GM12878 (cell line): ENCODE measurements around the gene FHOD3. TPM values are rescaled to one million over a fixed set of nuclear protein-coding genes. Genes with fewer than 3 reads are reported as not detected.

Source experiments
- ATAC-seq: fragments of 200-7000 bp; cut with Tn5 transposase; 3 replicates; pipeline ENCODE4 v1.9.1; 2020; ENCODE audit warnings: mild to moderate bottlenecking, moderate library complexity
- BruUV-seq: library from RNA; stranded (reverse); fragments of 400-500 nt; replicated peaks from 2 replicates; lab custom pipeline; 2021; lab: Mats Ljungman, UMichigan
- CTCF ChIA-PET: fragments of 300-600 bp; sonication (Branson Sonifier 250); formaldehyde crosslinking; extraction: SDS; loops from one replicate; lab custom pipeline; 2021; ENCODE audit warnings: inconsistent platforms; lab: Yijun Ruan, JAX
- POLR2A ChIA-PET: fragments of 350-600 bp; formaldehyde crosslinking; extraction: SDS; loops from one replicate; lab custom pipeline; 2021; ENCODE audit warnings: inconsistent platforms; lab: Charles Lee
- RAD21 ChIA-PET: fragments of 300-600 bp; sonication (Branson Sonifier 250); formaldehyde crosslinking; loops from one replicate; lab custom pipeline; 2023; ENCODE audit warnings: antibody characterized with exemption; ENCODE audit not compliant: unreplicated experiment; lab: Charles Lee
- SMC1A ChIA-PET: fragments of 300-600 bp; sonication (Branson Sonifier 250); formaldehyde crosslinking; loops from one replicate; lab custom pipeline; 2023; ENCODE audit not compliant: unreplicated experiment, uncharacterized antibody; lab: Charles Lee
- DNase-seq: peaks from one replicate; pipeline ENCODE4 v3.0.0-alpha.2; 2011; ENCODE audit warnings: low read depth, low spot score
- FAIRE-seq: peaks from 3 replicates; lab custom pipeline; 2011; peaks lifted over from hg19 to GRCh38; lab: Jason Lieb, UNC
- H2AFZ ChIP-seq: 2 replicates; pipeline ENCODE4 v1.6.0; 2011; ENCODE audit warnings: low read depth, low read length, control low read depth; ENCODE audit not compliant: control insufficient read depth
- H3K27ac ChIP-seq: 2 replicates; pipeline ENCODE4 v1.5.1; 2011; ENCODE audit warnings: control low read depth; ENCODE audit not compliant: control insufficient read depth, insufficient read depth
- H3K27me3 ChIP-seq, 2 experiments: replicated peaks in 1 of 2; 2 replicates each; pipeline versions ENCODE4 v1.6.0 to v1.6.1; 2011; ENCODE audit warnings: low read length in 1 of 2; ENCODE audit not compliant: control insufficient read depth in 2 of 2, insufficient read depth in 2 of 2
- H3K36me3 ChIP-seq, 2 experiments: 2 replicates each; pipeline ENCODE4 v1.5.1; 2011; ENCODE audit warnings: low read length in 1 of 2; ENCODE audit not compliant: control insufficient read depth in 2 of 2, insufficient read depth in 2 of 2
- H3K4me1 ChIP-seq: 2 replicates; pipeline ENCODE4 v1.6.1; 2011; ENCODE audit warnings: mild to moderate bottlenecking, low read length, moderate library complexity, mixed read lengths; ENCODE audit not compliant: control insufficient read depth, insufficient read depth
- H3K4me2 ChIP-seq: 2 replicates; pipeline ENCODE4 v1.6.0; 2011; ENCODE audit warnings: control low read depth; ENCODE audit not compliant: control insufficient read depth, insufficient read depth
- H3K4me3 ChIP-seq: fragments of 200-600 bp; sonication (generic); 2 replicates; pipeline ENCODE4 v1.5.1; 2016
- H3K79me2 ChIP-seq: 2 replicates; pipeline ENCODE4 v1.6.0; 2011; ENCODE audit warnings: low read length; ENCODE audit not compliant: control insufficient read depth, insufficient read depth
- H3K9ac ChIP-seq: 2 replicates; pipeline ENCODE4 v1.8.0; 2011; ENCODE audit warnings: low read length, control low read depth, mixed read lengths; ENCODE audit not compliant: control insufficient read depth, insufficient read depth
- H3K9me3 ChIP-seq: replicated peaks from 3 replicates; pipeline ENCODE4 v1.5.1; 2011; ENCODE audit warnings: mild to moderate bottlenecking, low read length; ENCODE audit not compliant: control insufficient read depth, insufficient read depth
- H4K20me1 ChIP-seq: 2 replicates; pipeline ENCODE4 v1.6.0; 2011; ENCODE audit not compliant: control insufficient read depth, insufficient read depth
- IKZF1 ChIP-seq: fragments of 450-650 bp; conservative IDR thresholded peaks from 2 replicates; pipeline ENCODE4 v1.6.1; 2017; ENCODE audit warnings: antibody characterized with exemption, mild to moderate bottlenecking
- SMAD1 ChIP-seq: fragments of 450-650 bp; IDR thresholded peaks from 2 replicates; pipeline ENCODE4 v1.6.1; 2018; ENCODE audit warnings: mild to moderate bottlenecking, low read depth; ENCODE audit not compliant: partially characterized antibody
- ZNF217 ChIP-seq: fragments of 450-650 bp; IDR thresholded peaks from 2 replicates; pipeline ENCODE4 v1.6.1; 2017; ENCODE audit warnings: antibody characterized with exemption, mild to moderate bottlenecking
- WGBS: methylation state at CpG from one replicate; pipeline ENCODE4 v1.1.6; 2016; ENCODE audit warnings: low lambda C conversion rate; ENCODE audit not compliant: insufficient replicate concordance, insufficient coverage; ENCODE audit errors: missing lambda C conversion rate; 5-methylcytosine and 5-hydroxymethylcytosine counted together
- in situ Hi-C: fragments of 300-500 bp; cut with MboI; formaldehyde crosslinking; loops from 9 replicates; pipeline ENCODE4 v1.14.3; 2018; ENCODE audit warnings: mixed read lengths
- intact Hi-C: fragments of 100-400 bp; cut with micrococcal nuclease; formaldehyde crosslinking; loops from one replicate; pipeline ENCODE4 v1.14.2; 2022; ENCODE audit not compliant: unreplicated experiment
- polyA plus RNA-seq, 11 experiments: library from polyadenylated mRNA; depleted of rRNA in 4 of 11; unstranded in 6 of 11; stranded (reverse) in 5 of 11; fragments of >200 nt; fragmentation: Nextera tagmentation in 4 of 11; fragmentation: Illumina TruSeq in 1 of 11; extraction: Ambion mirVana in 4 of 11; extraction: Trizol in 1 of 11; gene quantifications; 1 replicate in 1 of 11; 2 replicates in 10 of 11; pipeline versions ENCODE4 v1.2.1 to v1.2.3, GENCODE V29; 2011 to 2016; ENCODE audit warnings: inconsistent platforms in 2 of 11, missing spikeins in 2 of 11, low read depth in 1 of 11
- total RNA-seq, 4 experiments: library from RNA; depleted of rRNA in 3 of 4; stranded (reverse); fragments of >200 nt in 3 of 4; fragmentation: Illumina TruSeq in 1 of 4; extraction: Trizol in 1 of 4; gene quantifications; 2 replicates each; pipeline versions ENCODE4 v1.2.1 to v1.2.3, GENCODE V29; 2013 to 2021
- TF ChIP-seq, protein P1 (sequence below): IDR thresholded peaks from 2 replicates; pipeline ENCODE4 v1.6.1; 2011; ENCODE audit warnings: borderline replicate concordance, low read depth, mild to moderate bottlenecking, moderate library complexity, low read length; ENCODE audit not compliant: insufficient read depth, poor library complexity, severe bottlenecking
- TF ChIP-seq, protein P2 (sequence below): IDR thresholded peaks from 2 replicates; pipeline ENCODE4 v1.6.1; 2012; ENCODE audit warnings: mild to moderate bottlenecking, low read depth, low read length

Gene FHOD3
- total and polyA plus RNA-seq, 10 of the 15 experiments (the other 5 are each of a cell fraction or from before 2014, with no cell fraction given): 0.77 to 26.7 (median 10.4) TPM

DNA sequence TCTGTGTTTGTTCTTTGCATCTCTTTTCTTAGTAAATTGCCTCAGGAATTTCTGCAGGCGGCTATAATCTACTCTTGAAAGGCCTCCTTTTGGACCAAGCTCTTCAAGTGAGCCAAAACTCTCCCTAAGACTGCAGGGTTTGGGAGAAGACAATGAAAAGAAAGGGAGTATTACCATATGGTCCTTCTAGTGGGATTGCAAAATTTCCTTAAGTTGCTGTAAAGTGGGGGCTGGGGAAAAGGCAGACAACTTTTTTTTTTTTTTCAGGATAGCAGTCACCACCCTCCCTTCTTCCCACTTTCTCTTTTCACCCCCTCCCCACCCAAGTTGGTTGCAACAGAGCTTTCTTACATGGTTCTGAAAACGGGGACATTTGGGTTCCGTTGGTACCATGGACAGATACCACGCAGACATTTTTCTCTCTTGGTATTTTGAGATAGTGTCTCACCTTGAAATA, 183.7 kb downstream of the FHOD3 start:
- H3K79me2 ChIP-seq: no peaks in the 10 kb centered on the region
- intact Hi-C loops: loop anchor here (5.0 kb wide), 1 partner anchor 51 kb away; no protein-coding TSS in a partner anchor
- H3K9ac ChIP-seq: no peak overlapping the region
- H4K20me1 ChIP-seq: 0 out of 2 replicates have a peak, but pooled peaks cover 2% of the 10 kb centered on the region
- H3K4me3 ChIP-seq: no peak overlapping the region
- H3K27ac ChIP-seq: no peak overlapping the region
- in situ Hi-C loops: no loop called here
- no peak overlapping the region for H3K4me2 ChIP-seq
- ATAC-seq (no peak), FAIRE-seq (no peak), DNase-seq (no peak)
- 74% methylated on average over 4 of the region's 4 CpGs for WGBS
- POLR2A ChIA-PET: interaction anchor here (0.6 to 1.5 kb wide), 8 partner anchors 10 to 1194 kb away, joined by 3 to 5 read pairs (median 4); no protein-coding TSS in a partner anchor
- TF ChIP-seq, protein P1, sequence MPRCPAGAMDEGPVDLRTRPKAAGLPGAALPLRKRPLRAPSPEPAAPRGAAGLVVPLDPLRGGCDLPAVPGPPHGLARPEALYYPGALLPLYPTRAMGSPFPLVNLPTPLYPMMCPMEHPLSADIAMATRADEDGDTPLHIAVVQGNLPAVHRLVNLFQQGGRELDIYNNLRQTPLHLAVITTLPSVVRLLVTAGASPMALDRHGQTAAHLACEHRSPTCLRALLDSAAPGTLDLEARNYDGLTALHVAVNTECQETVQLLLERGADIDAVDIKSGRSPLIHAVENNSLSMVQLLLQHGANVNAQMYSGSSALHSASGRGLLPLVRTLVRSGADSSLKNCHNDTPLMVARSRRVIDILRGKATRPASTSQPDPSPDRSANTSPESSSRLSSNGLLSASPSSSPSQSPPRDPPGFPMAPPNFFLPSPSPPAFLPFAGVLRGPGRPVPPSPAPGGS: no peak
- 0 out of 2 replicates have a peak, but pooled peaks have one; percentile 2 for TF ChIP-seq IKZF1
- TF ChIP-seq, protein P2, sequence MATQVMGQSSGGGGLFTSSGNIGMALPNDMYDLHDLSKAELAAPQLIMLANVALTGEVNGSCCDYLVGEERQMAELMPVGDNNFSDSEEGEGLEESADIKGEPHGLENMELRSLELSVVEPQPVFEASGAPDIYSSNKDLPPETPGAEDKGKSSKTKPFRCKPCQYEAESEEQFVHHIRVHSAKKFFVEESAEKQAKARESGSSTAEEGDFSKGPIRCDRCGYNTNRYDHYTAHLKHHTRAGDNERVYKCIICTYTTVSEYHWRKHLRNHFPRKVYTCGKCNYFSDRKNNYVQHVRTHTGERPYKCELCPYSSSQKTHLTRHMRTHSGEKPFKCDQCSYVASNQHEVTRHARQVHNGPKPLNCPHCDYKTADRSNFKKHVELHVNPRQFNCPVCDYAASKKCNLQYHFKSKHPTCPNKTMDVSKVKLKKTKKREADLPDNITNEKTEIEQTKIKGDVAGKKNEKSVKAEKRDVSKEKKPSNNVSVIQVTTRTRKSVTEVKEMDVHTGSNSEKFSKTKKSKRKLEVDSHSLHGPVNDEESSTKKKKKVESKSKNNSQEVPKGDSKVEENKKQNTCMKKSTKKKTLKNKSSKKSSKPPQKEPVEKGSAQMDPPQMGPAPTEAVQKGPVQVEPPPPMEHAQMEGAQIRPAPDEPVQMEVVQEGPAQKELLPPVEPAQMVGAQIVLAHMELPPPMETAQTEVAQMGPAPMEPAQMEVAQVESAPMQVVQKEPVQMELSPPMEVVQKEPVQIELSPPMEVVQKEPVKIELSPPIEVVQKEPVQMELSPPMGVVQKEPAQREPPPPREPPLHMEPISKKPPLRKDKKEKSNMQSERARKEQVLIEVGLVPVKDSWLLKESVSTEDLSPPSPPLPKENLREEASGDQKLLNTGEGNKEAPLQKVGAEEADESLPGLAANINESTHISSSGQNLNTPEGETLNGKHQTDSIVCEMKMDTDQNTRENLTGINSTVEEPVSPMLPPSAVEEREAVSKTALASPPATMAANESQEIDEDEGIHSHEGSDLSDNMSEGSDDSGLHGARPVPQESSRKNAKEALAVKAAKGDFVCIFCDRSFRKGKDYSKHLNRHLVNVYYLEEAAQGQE: peak; percentile 77
- TF ChIP-seq ZNF217: no peak
- no peak for TF ChIP-seq SMAD1
- no peak overlapping the region for H2AFZ ChIP-seq
- RAD21 ChIA-PET: interaction anchor here (0.6 to 1.2 kb wide), 5 partner anchors 13 to 182 kb away, joined by 3 read pairs; no protein-coding TSS in a partner anchor
- H3K36me3 ChIP-seq: no peaks in the 10 kb centered on the region; a peak in 1 of 4 replicates
- H3K9me3 ChIP-seq: no peaks in the 10 kb centered on the region
- no TSS peak for BruUV-seq
- SMC1A ChIA-PET: interaction anchor here (0.6 to 2.6 kb wide), 10 partner anchors 12 to 91 kb away, joined by 3 to 11 read pairs (median 4); no protein-coding TSS in a partner anchor
- no peaks in the 10 kb centered on the region for H3K4me1 ChIP-seq
- no peaks in the 10 kb centered on the region for H3K27me3 ChIP-seq
- CTCF ChIA-PET: interaction anchor here (0.6 to 2.8 kb wide), 7 partner anchors 8 to 60 kb away, joined by 3 to 7 read pairs (median 4); no protein-coding TSS in a partner anchor
